HUES48 (cell line): ENCODE results near the gene NR3C2.

Source experiments
- H3K27ac ChIP-seq: one replicate; pipeline ENCODE4 v1.7.0; 2013; ENCODE audit warnings: low read depth, low read length, inconsistent platforms
- H3K27me3 ChIP-seq: 2 replicates; pipeline ENCODE4 v1.6.1; 2013; ENCODE audit warnings: mild to moderate bottlenecking, low read length; ENCODE audit not compliant: control insufficient read depth, insufficient read depth
- H3K36me3 ChIP-seq: 2 replicates; pipeline ENCODE4 v1.6.1; 2013; ENCODE audit warnings: low read length; ENCODE audit not compliant: control insufficient read depth, insufficient read depth
- H3K4me1 ChIP-seq: 2 replicates; pipeline ENCODE4 v1.6.1; 2013; ENCODE audit warnings: mild to moderate bottlenecking, low read length; ENCODE audit not compliant: control insufficient read depth, insufficient read depth
- H3K4me3 ChIP-seq: 2 replicates; pipeline ENCODE4 v1.5.1; 2013; ENCODE audit warnings: mild to moderate bottlenecking, low read depth, low read length
- H3K9ac ChIP-seq: 2 replicates; pipeline ENCODE4 v1.6.1; 2013; ENCODE audit warnings: mild to moderate bottlenecking, low read depth, low read length, moderate library complexity
- H3K9me3 ChIP-seq: 2 replicates; pipeline ENCODE4 v1.6.1; 2013; ENCODE audit warnings: low read length; ENCODE audit not compliant: control insufficient read depth, insufficient read depth

Gene NR3C2

GRCh38 chr4:148166132-148166591 lies 276.1 kb downstream of the NR3C2 start:
- Histone ChIP-seq H3K4me1 (peaks cover 3% of the 10 kb centered on the region; the same call in 1 of the 2 replicates), H3K27me3 (no peaks in the 10 kb centered on the region), H3K9ac (no peak overlapping the region), H3K9me3 (no peaks in the 10 kb centered on the region), H3K4me3 (no peak overlapping the region), H3K36me3 (no peaks in the 10 kb centered on the region), H3K27ac (no peak overlapping the region)

- H3K27ac ChIP-seq: no peak overlapping the region
- H3K27me3 ChIP-seq: no peaks in the 10 kb centered on the region
- no peaks in the 10 kb centered on the region for H3K9me3 ChIP-seq
- H3K36me3 ChIP-seq: no peaks in the 10 kb centered on the region
- H3K4me1 ChIP-seq: peaks cover 3% of the 10 kb centered on the region; the same call in 1 of the 2 replicates
- H3K9ac ChIP-seq: no peak overlapping the region
- H3K4me3 ChIP-seq: no peak overlapping the region
Measured at GRCh38 chr4:148164557-148164956, 277.7 kb downstream of the NR3C2 start.

- H3K9ac ChIP-seq: no peak overlapping the region
- no peaks in the 10 kb centered on the region for H3K36me3 ChIP-seq
- peaks cover 3% of the 10 kb centered on the region; the same call in 1 of the 2 replicates for H3K4me1 ChIP-seq
- no peaks in the 10 kb centered on the region for H3K27me3 ChIP-seq
- H3K9me3 ChIP-seq: no peaks in the 10 kb centered on the region
- no peak overlapping the region for H3K27ac ChIP-seq
- H3K4me3 ChIP-seq: no peak overlapping the region
Measured at GRCh38 chr4:148162991-148163390, 279.2 kb downstream of the NR3C2 start.

- no peaks in the 10 kb centered on the region for H3K9me3 ChIP-seq
- H3K4me1 ChIP-seq: peaks cover 3% of the 10 kb centered on the region; the same call in 1 of the 2 replicates
- no peaks in the 10 kb centered on the region for H3K27me3 ChIP-seq
- no peak overlapping the region for H3K4me3 ChIP-seq
- H3K27ac ChIP-seq: no peak overlapping the region
- no peak overlapping the region for H3K9ac ChIP-seq
- H3K36me3 ChIP-seq: no peaks in the 10 kb centered on the region
Measured at GRCh38 chr4:148162519-148162918, 279.7 kb downstream of the NR3C2 start.

GRCh38 chr4:148161601-148162000 lies 280.6 kb downstream of the NR3C2 start:
- no peak overlapping the region for H3K9ac ChIP-seq
- H3K27me3 ChIP-seq: no peaks in the 10 kb centered on the region
- H3K4me3 ChIP-seq: no peak overlapping the region
- H3K36me3 ChIP-seq: no peaks in the 10 kb centered on the region
- no peak overlapping the region for H3K27ac ChIP-seq
- no peaks in the 10 kb centered on the region for H3K9me3 ChIP-seq
- peaks cover 3% of the 10 kb centered on the region; the same call in 1 of the 2 replicates for H3K4me1 ChIP-seq

- Histone ChIP-seq H3K27me3 (no peaks in the 10 kb centered on the region), H3K36me3 (no peaks in the 10 kb centered on the region), H3K27ac (no peak overlapping the region)
Measured at GRCh38 chr4:148159793-148160192, 282.4 kb downstream of the NR3C2 start.

GRCh38 chr4:148154769-148155168 lies 287.4 kb downstream of the NR3C2 start:
- H3K4me3 ChIP-seq: no peak overlapping the region
- H3K36me3 ChIP-seq: no peaks in the 10 kb centered on the region
- peaks cover 9% of the 10 kb centered on the region for H3K4me1 ChIP-seq
- H3K9me3 ChIP-seq: no peaks in the 10 kb centered on the region
- no peaks in the 10 kb centered on the region for H3K27me3 ChIP-seq
- no peak overlapping the region for H3K27ac ChIP-seq
- H3K9ac ChIP-seq: no peak overlapping the region

More at GRCh38 chr4:148159793-148160192, 282.4 kb downstream of the NR3C2 start:
- H3K4me3 ChIP-seq: no peak overlapping the region
- no peak overlapping the region for H3K9ac ChIP-seq
- no peaks in the 10 kb centered on the region for H3K9me3 ChIP-seq
- peaks cover 3% of the 10 kb centered on the region; the same call in 1 of the 2 replicates for H3K4me1 ChIP-seq

- Histone ChIP-seq H3K27ac (no peak overlapping the region), H3K9ac (no peak overlapping the region), H3K4me1 (peaks cover 9% of the 10 kb centered on the region), H3K4me3 (no peak overlapping the region), H3K36me3 (no peaks in the 10 kb centered on the region), H3K9me3 (no peaks in the 10 kb centered on the region), H3K27me3 (no peaks in the 10 kb centered on the region)
Measured at GRCh38 chr4:148152868-148153625, 289.2 kb downstream of the NR3C2 start.

- no peak overlapping the region for H3K9ac ChIP-seq
- H3K36me3 ChIP-seq: no peaks in the 10 kb centered on the region
- no peak overlapping the region for H3K27ac ChIP-seq
- H3K4me3 ChIP-seq: no peak overlapping the region
- H3K27me3 ChIP-seq: no peaks in the 10 kb centered on the region
- H3K4me1 ChIP-seq: peaks cover 9% of the 10 kb centered on the region
- no peaks in the 10 kb centered on the region for H3K9me3 ChIP-seq
Measured at GRCh38 chr4:148151806-148152205, 290.4 kb downstream of the NR3C2 start.

GRCh38 chr4:148145475-148145874 lies 296.7 kb downstream of the NR3C2 start:
- H3K27me3 ChIP-seq: no peaks in the 10 kb centered on the region
- H3K4me3 ChIP-seq: no peak overlapping the region
- no peaks in the 10 kb centered on the region for H3K9me3 ChIP-seq
- H3K36me3 ChIP-seq: no peaks in the 10 kb centered on the region
- H3K9ac ChIP-seq: no peak overlapping the region
- no peaks in the 10 kb centered on the region for H3K4me1 ChIP-seq
- H3K27ac ChIP-seq: no peak overlapping the region

GRCh38 chr4:148143174-148143573 lies 299.0 kb downstream of the NR3C2 start:
- Histone ChIP-seq H3K27me3 (no peaks in the 10 kb centered on the region), H3K9me3 (no peaks in the 10 kb centered on the region), H3K9ac (no peak overlapping the region), H3K36me3 (no peaks in the 10 kb centered on the region), H3K27ac (no peak overlapping the region), H3K4me3 (no peak overlapping the region), H3K4me1 (no peaks in the 10 kb centered on the region)
